Measurements from ENCODE around the gene KCTD17. TPM values are rescaled to one million over a fixed set of nuclear protein-coding genes. Genes with fewer than 3 reads are reported as not detected.

KCTD17 gene
- total RNA-seq, 2 experiments from 2014 or later: 30.3 to 30.6 TPM

DNA sequence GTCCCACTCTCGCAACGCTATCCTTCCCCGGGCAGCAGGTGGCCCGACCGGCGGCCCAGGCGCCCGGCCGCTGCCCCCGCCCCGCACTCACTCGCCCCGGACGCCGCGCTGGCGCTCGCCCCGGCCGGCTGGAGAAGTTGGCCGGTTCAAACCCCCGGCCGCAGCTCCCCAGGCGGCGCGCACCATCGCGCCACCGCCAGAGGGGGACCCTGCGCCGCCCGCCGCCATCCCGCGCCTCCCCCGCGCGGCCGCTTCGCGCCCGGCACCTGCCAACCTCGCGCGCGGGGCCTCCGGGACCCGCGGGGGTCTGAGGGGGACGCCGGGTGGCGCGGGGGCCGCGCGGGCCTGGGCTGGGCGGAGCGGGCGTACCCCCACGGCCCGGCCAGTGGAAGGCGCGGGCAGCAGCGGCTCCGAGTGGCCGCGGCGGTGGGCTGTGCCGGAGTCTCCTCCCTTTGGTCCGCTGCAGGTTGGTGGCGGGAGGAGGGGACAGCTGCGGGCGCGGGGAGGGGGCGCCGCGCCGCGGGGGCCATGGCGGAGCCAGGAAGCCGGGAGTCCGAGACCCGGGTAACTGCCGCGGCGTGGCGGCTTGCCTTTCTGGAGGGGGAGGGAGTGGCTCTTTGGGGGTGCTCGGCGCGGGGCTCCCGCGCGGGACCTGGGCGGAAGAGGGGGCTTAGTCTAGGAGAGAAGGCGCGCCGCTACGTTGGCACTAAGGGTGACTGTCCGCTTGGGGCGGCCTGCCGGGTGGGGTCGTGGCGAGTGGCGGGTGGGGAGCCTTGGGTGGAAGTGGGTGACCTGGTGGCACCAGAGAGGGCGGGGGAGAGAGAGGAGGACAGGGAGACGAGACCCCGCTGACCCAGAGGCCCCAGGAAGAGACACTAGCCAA is 32.0 kb upstream of the KCTD17 start, which contains the start of the genes MPST and TST:
TSS of gene MPST (plus strand) at position 434 of the 883 bp plus-strand sequence. CDS start at position 529, 95 bp downstream.
TSS of gene TST (minus strand) at position 139 of the 883 bp plus-strand sequence. CDS start 715 bp downstream, outside the sequence.
- no peaks in the 10 kb centered on the region for H3K9me3 Mint-ChIP-seq
- ChIA-PET CTCF (interaction anchor here (0.9 to 3.0 kb wide), 14 partner anchors 8 to 243 kb away, joined by 3 to 10 read pairs (median 4); partner anchors contain the start of gene IFT27), POLR2A (interaction anchor here (0.8 to 2.0 kb wide), 5 partner anchors 13 to 243 kb away, joined by 3 to 6 read pairs (median 3); partner anchors contain the start of gene IFT27)
- intact Hi-C loops (cut with micrococcal nuclease): no loop called here
- peaks cover 21% of the 10 kb centered on the region for H3K27me3 Mint-ChIP-seq
- peak; percentile 31 for DNase-seq
- TF ChIP-seq, protein P1, sequence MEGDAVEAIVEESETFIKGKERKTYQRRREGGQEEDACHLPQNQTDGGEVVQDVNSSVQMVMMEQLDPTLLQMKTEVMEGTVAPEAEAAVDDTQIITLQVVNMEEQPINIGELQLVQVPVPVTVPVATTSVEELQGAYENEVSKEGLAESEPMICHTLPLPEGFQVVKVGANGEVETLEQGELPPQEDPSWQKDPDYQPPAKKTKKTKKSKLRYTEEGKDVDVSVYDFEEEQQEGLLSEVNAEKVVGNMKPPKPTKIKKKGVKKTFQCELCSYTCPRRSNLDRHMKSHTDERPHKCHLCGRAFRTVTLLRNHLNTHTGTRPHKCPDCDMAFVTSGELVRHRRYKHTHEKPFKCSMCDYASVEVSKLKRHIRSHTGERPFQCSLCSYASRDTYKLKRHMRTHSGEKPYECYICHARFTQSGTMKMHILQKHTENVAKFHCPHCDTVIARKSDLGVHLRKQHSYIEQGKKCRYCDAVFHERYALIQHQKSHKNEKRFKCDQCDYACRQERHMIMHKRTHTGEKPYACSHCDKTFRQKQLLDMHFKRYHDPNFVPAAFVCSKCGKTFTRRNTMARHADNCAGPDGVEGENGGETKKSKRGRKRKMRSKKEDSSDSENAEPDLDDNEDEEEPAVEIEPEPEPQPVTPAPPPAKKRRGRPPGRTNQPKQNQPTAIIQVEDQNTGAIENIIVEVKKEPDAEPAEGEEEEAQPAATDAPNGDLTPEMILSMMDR (IDR thresholded peaks at IDR 0.05): peak; percentile 6
- peaks cover 6% of the 10 kb centered on the region for H3K4me1 Mint-ChIP-seq (ENCODE audit: low read depth)
- ATAC-seq: peak; percentile 73
- H3K27ac Mint-ChIP-seq: peak within 1 kb of the TSS; percentile 69
- peak within 1 kb of the TSS; percentile 81 for H3K4me3 Mint-ChIP-seq
- H3K36me3 Mint-ChIP-seq (ENCODE audit: low read depth): no peaks in the 10 kb centered on the region

DNA sequence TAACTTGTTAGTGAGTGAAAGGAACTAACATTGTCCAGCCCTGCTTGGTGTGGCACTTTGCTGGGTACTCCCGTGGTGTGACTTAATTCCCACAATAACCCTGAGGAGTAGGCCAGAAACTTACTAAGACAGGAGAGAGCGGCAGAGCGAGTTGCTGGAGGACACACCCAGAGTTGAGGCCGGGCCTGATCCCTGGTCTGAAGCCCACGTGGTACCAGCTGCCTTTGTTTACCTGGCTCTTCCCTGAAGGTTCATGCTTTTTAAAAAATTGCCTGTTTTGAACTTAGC is 31.4 kb upstream of the KCTD17 start:
- H3K4me1 Mint-ChIP-seq (ENCODE audit: low read depth): peaks cover 6% of the 10 kb centered on the region
- intact Hi-C loops (cut with micrococcal nuclease): no loop called here
- ATAC-seq (no peak), DNase-seq (no peak)
- POLR2A ChIA-PET: interaction anchor here (0.9 to 2.0 kb wide), 2 partner anchors 20 to 244 kb away, joined by 3 to 6 read pairs; partner anchors contain the start of gene IFT27
- peak overlapping the region; percentile 69 for H3K27ac Mint-ChIP-seq
- no peaks in the 10 kb centered on the region for H3K36me3 Mint-ChIP-seq (ENCODE audit: low read depth)
- H3K4me3 Mint-ChIP-seq: peak overlapping the region; percentile 81
- H3K9me3 Mint-ChIP-seq: no peaks in the 10 kb centered on the region
- peaks cover 21% of the 10 kb centered on the region for H3K27me3 Mint-ChIP-seq
- CTCF ChIA-PET: interaction anchor here (0.8 to 3.0 kb wide), 13 partner anchors 9 to 243 kb away, joined by 3 to 10 read pairs (median 4); partner anchors contain the start of gene IFT27
- TF ChIP-seq, protein P1 (IDR thresholded peaks at IDR 0.05): no peak

DNA sequence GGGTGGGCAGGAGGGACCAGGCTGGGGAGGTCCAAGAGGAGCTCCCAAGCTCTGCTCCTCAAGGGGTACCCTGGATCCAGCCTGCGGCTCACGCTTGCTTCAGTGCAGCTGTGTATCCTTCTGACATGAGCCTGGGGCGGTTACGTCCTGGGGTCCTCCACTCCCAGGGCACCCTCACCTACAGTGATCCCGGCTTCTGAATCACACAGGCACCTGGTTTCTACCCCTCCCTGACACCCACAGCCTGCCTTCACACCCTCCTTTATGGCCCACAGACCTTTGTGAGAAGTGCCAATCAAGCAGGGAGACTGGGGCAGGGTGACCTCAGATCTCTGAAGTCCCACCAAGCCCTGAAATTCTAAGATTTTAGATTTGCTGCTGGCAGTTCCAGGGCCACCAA is 30.5 kb upstream of the KCTD17 start:
- no peak overlapping the region for H3K4me3 Mint-ChIP-seq
- no peaks in the 10 kb centered on the region for H3K9me3 Mint-ChIP-seq
- intact Hi-C loops (cut with micrococcal nuclease): no loop called here
- no peaks in the 10 kb centered on the region for H3K36me3 Mint-ChIP-seq (ENCODE audit: low read depth)
- no peak overlapping the region for H3K27ac Mint-ChIP-seq
- peaks cover 19% of the 10 kb centered on the region for H3K27me3 Mint-ChIP-seq
- no peak for DNase-seq
- H3K4me1 Mint-ChIP-seq (ENCODE audit: low read depth): peaks cover 6% of the 10 kb centered on the region
- ChIA-PET POLR2A (no interaction called here), CTCF (interaction anchor here (0.7 to 3.0 kb wide), 27 partner anchors 8 to 239 kb away, joined by 3 to 18 read pairs (median 3); no protein-coding TSS in a partner anchor)
- TF ChIP-seq, protein P1 (IDR thresholded peaks at IDR 0.05): no peak
- ATAC-seq: no peak

DNA sequence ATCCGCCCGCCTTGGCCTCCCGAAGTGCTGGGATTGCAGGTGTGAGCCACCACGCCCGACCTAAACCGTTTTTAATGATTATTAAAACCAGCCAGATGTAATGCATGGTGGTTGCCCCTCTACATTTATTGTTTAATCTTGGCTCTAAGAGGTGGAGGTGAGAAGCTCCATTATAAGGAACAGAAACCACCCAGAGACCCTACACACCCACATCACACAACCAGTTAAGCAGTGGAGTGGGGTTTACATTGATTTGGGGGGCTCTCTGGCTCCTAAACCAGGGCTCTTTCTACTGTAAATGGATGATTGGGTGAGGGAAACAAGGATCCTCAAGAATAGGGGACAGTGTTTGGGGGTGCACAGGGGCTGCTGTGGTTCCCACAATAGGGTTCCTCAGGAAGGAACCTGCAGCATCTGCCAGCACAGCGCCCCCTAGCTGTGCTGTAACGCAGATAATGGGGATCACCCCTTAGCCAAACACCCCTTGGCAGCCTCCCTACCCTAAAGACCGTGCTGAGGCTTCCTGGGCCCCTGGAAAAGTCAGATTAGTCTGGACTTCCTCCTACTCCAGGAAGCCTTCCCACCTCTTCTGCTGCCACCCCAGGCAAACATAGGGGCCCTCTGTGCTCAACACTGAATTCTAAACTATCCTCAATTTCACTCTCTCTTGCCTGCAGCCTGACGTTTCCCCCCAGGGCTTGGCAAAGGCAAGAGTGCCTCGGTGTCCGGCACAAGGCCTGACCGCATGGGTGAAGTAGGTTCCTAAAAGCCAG is 29.6 kb upstream of the KCTD17 start:
- intact Hi-C loops (cut with micrococcal nuclease): no loop called here
- Mint-ChIP-seq H3K27ac (no peak overlapping the region), H3K27me3 (peaks cover 19% of the 10 kb centered on the region), H3K4me3 (peak overlapping the region; percentile 19), H3K4me1 (ENCODE audit: low read depth) (peaks cover 6% of the 10 kb centered on the region), H3K9me3 (no peaks in the 10 kb centered on the region), H3K36me3 (ENCODE audit: low read depth) (no peaks in the 10 kb centered on the region)
- ChIA-PET POLR2A (no interaction called here), CTCF (interaction anchor here (0.7 to 2.3 kb wide), 24 partner anchors 9 to 240 kb away, joined by 3 to 18 read pairs (median 3); no protein-coding TSS in a partner anchor)
- DNase-seq: peak; percentile 73
- TF ChIP-seq, protein P1 (IDR thresholded peaks at IDR 0.05): peak; percentile 94
- peak; percentile 53 for ATAC-seq
